ENCODE data around the gene SRPRA.

SRPRA gene

GRCh38 chr11:126282736-126283591 lies 14.3 kb upstream of the SRPRA start, which contains the start of gene TIRAP:
Gene TIRAP, plus strand, starts transcription at chr11:126283093. Its CDS starts 7,802 bp downstream, at chr11:126290895.
- Histone ChIP-seq H2AFZ (ENCODE audit: low read depth, low read length) (peak within 1 kb of the TSS; percentile 76), H3K9me3 (ENCODE audit: insufficient read depth, low read length, severe bottlenecking) (no peaks in the 10 kb centered on the region), H3K4me1 (ENCODE audit: insufficient read depth, low read length) (peaks cover 25% of the 10 kb centered on the region), H3K27ac (ENCODE audit: low read length) (peak within 1 kb of the TSS; percentile 59), H4K20me1 (ENCODE audit: insufficient read depth, low read length) (no peaks in the 10 kb centered on the region), H3K9ac (ENCODE audit: low read depth, low read length) (peak within 1 kb of the TSS; percentile 66), H3K4me3 (ENCODE audit: low read depth in 1 of 2, low read length in 2 of 2) (peak within 1 kb of the TSS; percentile 18 to 65; a peak in 3 of 4 replicates), H3K4me2 (ENCODE audit: insufficient read depth, low read length) (peak within 1 kb of the TSS; percentile 75), H3K36me3 (ENCODE audit: insufficient read depth, low read length) (no peaks in the 10 kb centered on the region), H3K79me2 (ENCODE audit: insufficient read depth, low read length) (peaks cover 2% of the 10 kb centered on the region; the same call in 1 of the 2 replicates), H3K27me3 (ENCODE audit: insufficient read depth, low read length, poor library complexity) (peaks cover 5% of the 10 kb centered on the region)
- peak; percentile 48 for DNase-seq
- ATAC-seq (ENCODE audit: insufficient read depth, low read depth) = peak; percentile 76
- TF ChIP-seq EZH2 (IDR thresholded peaks at IDR 0.05; ENCODE audit: borderline replicate concordance, low read depth, low read length, severe bottlenecking) = no peak
- TF ChIP-seq, protein P1, sequence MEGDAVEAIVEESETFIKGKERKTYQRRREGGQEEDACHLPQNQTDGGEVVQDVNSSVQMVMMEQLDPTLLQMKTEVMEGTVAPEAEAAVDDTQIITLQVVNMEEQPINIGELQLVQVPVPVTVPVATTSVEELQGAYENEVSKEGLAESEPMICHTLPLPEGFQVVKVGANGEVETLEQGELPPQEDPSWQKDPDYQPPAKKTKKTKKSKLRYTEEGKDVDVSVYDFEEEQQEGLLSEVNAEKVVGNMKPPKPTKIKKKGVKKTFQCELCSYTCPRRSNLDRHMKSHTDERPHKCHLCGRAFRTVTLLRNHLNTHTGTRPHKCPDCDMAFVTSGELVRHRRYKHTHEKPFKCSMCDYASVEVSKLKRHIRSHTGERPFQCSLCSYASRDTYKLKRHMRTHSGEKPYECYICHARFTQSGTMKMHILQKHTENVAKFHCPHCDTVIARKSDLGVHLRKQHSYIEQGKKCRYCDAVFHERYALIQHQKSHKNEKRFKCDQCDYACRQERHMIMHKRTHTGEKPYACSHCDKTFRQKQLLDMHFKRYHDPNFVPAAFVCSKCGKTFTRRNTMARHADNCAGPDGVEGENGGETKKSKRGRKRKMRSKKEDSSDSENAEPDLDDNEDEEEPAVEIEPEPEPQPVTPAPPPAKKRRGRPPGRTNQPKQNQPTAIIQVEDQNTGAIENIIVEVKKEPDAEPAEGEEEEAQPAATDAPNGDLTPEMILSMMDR (IDR thresholded peaks at IDR 0.05; ENCODE audit: borderline replicate concordance, extremely low read depth, low read length, poor library complexity, severe bottlenecking) = no peak

- H3K9ac ChIP-seq (ENCODE audit: low read depth, low read length) = peak overlapping the region; percentile 66
- H3K9me3 ChIP-seq (ENCODE audit: insufficient read depth, low read length, severe bottlenecking) = no peaks in the 10 kb centered on the region
- ATAC-seq (ENCODE audit: insufficient read depth, low read depth) (no peak), DNase-seq (no peak)
- H3K36me3 ChIP-seq (ENCODE audit: insufficient read depth, low read length) = peaks cover 6% of the 10 kb centered on the region
- H3K27ac ChIP-seq (ENCODE audit: low read length) = no peak overlapping the region
- peaks cover 25% of the 10 kb centered on the region for H3K4me1 ChIP-seq (ENCODE audit: insufficient read depth, low read length)
- peaks cover 2% of the 10 kb centered on the region; the same call in 1 of the 2 replicates for H3K79me2 ChIP-seq (ENCODE audit: insufficient read depth, low read length)
- H3K27me3 ChIP-seq (ENCODE audit: insufficient read depth, low read length, poor library complexity) = peaks cover 5% of the 10 kb centered on the region
- peak overlapping the region in 1 of 2 experiments; percentile 65; a peak in 2 of 4 replicates for H3K4me3 ChIP-seq (ENCODE audit: low read depth in 1 of 2, low read length in 2 of 2)
- peak overlapping the region; percentile 75 for H3K4me2 ChIP-seq (ENCODE audit: insufficient read depth, low read length)
- peak overlapping the region; percentile 76 for H2AFZ ChIP-seq (ENCODE audit: low read depth, low read length)
- no peak for TF ChIP-seq EZH2 (IDR thresholded peaks at IDR 0.05; ENCODE audit: borderline replicate concordance, low read depth, low read length, severe bottlenecking)
- TF ChIP-seq, protein P1 (IDR thresholded peaks at IDR 0.05; ENCODE audit: borderline replicate concordance, extremely low read depth, low read length, poor library complexity, severe bottlenecking) = no peak
- H4K20me1 ChIP-seq (ENCODE audit: insufficient read depth, low read length) = no peaks in the 10 kb centered on the region
These were observed 13.7 kb upstream of the SRPRA start for GRCh38 chr11:126282361-126282735.

- no peak overlapping the region for H3K4me3 ChIP-seq (ENCODE audit: low read depth in 1 of 2, low read length in 2 of 2)
- peaks cover 2% of the 10 kb centered on the region; the same call in 1 of the 2 replicates for H3K79me2 ChIP-seq (ENCODE audit: insufficient read depth, low read length)
- no peaks in the 10 kb centered on the region for H4K20me1 ChIP-seq (ENCODE audit: insufficient read depth, low read length)
- peaks cover 12% of the 10 kb centered on the region for H3K36me3 ChIP-seq (ENCODE audit: insufficient read depth, low read length)
- no peak overlapping the region; the same call in 1 of the 2 replicates for H2AFZ ChIP-seq (ENCODE audit: low read depth, low read length)
- no peak overlapping the region for H3K4me2 ChIP-seq (ENCODE audit: insufficient read depth, low read length)
- no peak overlapping the region for H3K9ac ChIP-seq (ENCODE audit: low read depth, low read length)
- TF ChIP-seq EZH2 (IDR thresholded peaks at IDR 0.05; ENCODE audit: borderline replicate concordance, low read depth, low read length, severe bottlenecking) = no peak
- TF ChIP-seq, protein P1 (IDR thresholded peaks at IDR 0.05; ENCODE audit: borderline replicate concordance, extremely low read depth, low read length, poor library complexity, severe bottlenecking) = no peak
- H3K27ac ChIP-seq (ENCODE audit: low read length) = no peak overlapping the region
- ATAC-seq (ENCODE audit: insufficient read depth, low read depth) = no peak
- peaks cover 25% of the 10 kb centered on the region for H3K4me1 ChIP-seq (ENCODE audit: insufficient read depth, low read length)
- no peaks in the 10 kb centered on the region for H3K9me3 ChIP-seq (ENCODE audit: insufficient read depth, low read length, severe bottlenecking)
- peaks cover 5% of the 10 kb centered on the region for H3K27me3 ChIP-seq (ENCODE audit: insufficient read depth, low read length, poor library complexity)
- DNase-seq = no peak
These were observed 13.0 kb upstream of the SRPRA start for GRCh38 chr11:126281666-126282175.

Data from DND-41 (cell line).